Left ventricle myocardium inferior (tissue), 1 donor: ENCODE data around the gene RGS7. TPM values are rescaled to one million over a fixed set of nuclear protein-coding genes. Genes with fewer than 3 reads are reported as not detected.

Experiments used
- DNase-seq: peaks from one replicate; pipeline ENCODE4 v3.0.0-alpha.2; 2020
- H3K27ac ChIP-seq: fragments of 200-600 bp; replicated peaks from 2 replicates; pipeline ENCODE4 v1.8.0; 2021
- H3K27me3 ChIP-seq: fragments of 200-600 bp; 2 replicates; pipeline ENCODE4 v1.8.0; 2021; ENCODE audit warnings: low read depth
- H3K36me3 ChIP-seq: fragments of 200-600 bp; 2 replicates; pipeline ENCODE4 v1.8.0; 2021
- H3K4me1 ChIP-seq: fragments of 200-600 bp; 2 replicates; pipeline ENCODE4 v1.8.0; 2021
- H3K4me3 ChIP-seq: fragments of 200-600 bp; 2 replicates; pipeline ENCODE4 v1.8.0; 2021; ENCODE audit warnings: mild to moderate bottlenecking, moderate library complexity
- H3K9me3 ChIP-seq: fragments of 200-600 bp; replicated peaks from 2 replicates; pipeline ENCODE4 v1.8.0; 2021
- intact Hi-C: fragments of 100-400 bp; cut with micrococcal nuclease; formaldehyde crosslinking; loops from one replicate; pipeline ENCODE4 v1.11.0; 2022
- total RNA-seq: library from RNA; stranded (reverse); fragmentation: NEBNext Ultra II Directional; extraction: Animal tissue kit (Norgen Biotek cat#: 25700); gene quantifications from one replicate; pipeline ENCODE4 v1.2.1, GENCODE V29; 2021
- TF ChIP-seq, protein P1 (sequence below): fragments of 200-600 bp; IDR thresholded peaks from 2 replicates; pipeline ENCODE4 v1.8.0; 2021; ENCODE audit warnings: antibody characterized with exemption, mild to moderate bottlenecking, borderline replicate concordance
- donor health status: DM: no; HTN: yes; CAD: no; lungs with severe emphysema.

Gene RGS7
- total RNA-seq, 1 donor from 2014 or later: not detected

DNA sequence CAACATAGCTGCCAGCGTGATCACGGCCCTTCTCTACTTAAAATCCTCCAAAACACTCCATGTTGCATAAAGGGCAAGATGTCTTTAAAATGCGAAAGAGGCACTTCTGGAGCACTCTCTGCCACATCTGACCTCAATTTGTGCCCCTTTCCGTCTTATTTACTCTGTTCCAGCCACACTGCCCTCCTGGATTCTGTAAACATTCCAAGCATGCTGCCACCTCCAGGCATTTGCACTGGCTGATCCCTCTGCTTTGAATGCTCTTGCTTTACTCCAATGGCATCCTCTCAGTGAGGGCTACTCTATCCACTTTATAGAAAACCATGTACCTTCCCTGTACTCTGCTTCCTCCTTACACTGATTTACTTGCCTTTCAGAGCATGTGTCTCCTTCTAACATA lies 5.3 kb upstream of the RGS7 start:
- TF ChIP-seq, protein P1, sequence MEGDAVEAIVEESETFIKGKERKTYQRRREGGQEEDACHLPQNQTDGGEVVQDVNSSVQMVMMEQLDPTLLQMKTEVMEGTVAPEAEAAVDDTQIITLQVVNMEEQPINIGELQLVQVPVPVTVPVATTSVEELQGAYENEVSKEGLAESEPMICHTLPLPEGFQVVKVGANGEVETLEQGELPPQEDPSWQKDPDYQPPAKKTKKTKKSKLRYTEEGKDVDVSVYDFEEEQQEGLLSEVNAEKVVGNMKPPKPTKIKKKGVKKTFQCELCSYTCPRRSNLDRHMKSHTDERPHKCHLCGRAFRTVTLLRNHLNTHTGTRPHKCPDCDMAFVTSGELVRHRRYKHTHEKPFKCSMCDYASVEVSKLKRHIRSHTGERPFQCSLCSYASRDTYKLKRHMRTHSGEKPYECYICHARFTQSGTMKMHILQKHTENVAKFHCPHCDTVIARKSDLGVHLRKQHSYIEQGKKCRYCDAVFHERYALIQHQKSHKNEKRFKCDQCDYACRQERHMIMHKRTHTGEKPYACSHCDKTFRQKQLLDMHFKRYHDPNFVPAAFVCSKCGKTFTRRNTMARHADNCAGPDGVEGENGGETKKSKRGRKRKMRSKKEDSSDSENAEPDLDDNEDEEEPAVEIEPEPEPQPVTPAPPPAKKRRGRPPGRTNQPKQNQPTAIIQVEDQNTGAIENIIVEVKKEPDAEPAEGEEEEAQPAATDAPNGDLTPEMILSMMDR: no peak
- Histone ChIP-seq H3K27me3 (peaks cover 49% of the 10 kb centered on the region), H3K4me3 (no peak overlapping the region), H3K27ac (no peak overlapping the region), H3K4me1 (no peaks in the 10 kb centered on the region), H3K9me3 (peaks cover 15% of the 10 kb centered on the region), H3K36me3 (no peaks in the 10 kb centered on the region)
- no peak for DNase-seq
- intact Hi-C loops: no loop called here

DNA sequence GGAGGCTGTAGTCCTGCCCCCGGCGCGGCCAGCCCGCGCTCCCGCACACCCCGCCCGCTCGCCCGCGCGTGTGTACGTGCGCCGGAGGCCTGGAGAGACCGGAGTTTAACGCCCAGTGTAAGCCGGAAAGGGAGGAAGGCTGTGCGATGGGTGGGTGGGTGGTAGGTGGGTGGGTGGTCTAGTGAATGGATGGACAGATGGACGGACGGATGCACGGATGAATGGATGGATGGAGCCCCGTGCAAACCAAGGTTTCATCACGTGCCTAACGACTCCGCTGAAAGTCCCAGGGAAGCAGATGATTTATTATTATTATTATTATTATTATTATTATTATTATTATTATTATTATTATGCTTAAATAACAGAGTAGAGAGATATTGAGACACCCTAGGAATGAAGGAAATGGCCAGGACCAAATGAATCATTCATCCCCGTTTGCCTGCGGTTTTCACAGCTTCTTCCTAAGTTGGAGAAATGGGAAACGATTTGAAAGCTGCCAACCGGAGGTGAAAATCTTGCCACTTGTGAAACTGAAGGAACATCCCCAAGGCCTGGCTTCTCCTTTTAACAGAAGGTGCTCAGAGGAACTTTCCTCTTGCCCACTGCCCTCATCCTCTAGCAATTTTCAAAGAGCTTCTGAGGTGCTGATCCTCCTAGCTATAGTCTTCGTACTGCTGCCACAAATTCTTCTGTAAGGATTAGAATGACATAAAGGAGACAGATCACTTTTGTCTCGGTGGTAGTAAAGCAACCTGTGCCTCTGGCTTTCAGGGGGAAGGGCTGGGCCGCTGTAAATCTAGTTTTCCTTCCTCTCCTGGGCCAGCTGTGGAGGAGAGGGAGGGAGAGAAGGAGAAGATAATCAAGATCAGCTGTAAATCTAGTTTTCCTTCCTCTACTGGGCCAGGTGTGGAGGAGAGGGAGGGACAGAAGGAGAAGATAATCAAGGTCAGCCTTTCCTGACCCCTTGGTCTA lies 648 bp upstream of the RGS7 start:
- DNase-seq: no peak
- Histone ChIP-seq H3K4me1 (peaks cover 9% of the 10 kb centered on the region), H3K27me3 (peaks cover 96% of the 10 kb centered on the region), H3K9me3 (no peaks in the 10 kb centered on the region), H3K27ac (no peak overlapping the region), H3K36me3 (no peaks in the 10 kb centered on the region), H3K4me3 (peak overlapping the region; percentile 65)
- intact Hi-C loops: no loop called here
- TF ChIP-seq, protein P1: no peak

DNA sequence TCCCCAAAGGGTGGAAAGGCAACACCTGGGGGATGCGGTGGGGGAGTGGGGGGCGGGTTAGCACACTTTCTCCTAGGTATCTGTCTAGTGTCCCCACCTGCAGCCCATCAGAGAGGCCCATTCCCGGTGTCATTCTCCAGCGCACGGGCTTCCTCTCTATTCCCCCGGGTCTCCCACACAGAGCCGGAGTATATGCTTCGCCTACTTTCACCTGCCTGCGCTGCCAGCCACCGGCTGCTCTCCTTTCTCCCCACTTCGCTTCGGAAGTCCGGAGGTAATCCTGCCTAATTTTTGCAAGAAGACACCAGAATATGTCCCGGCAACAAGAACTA lies 852 bp downstream of the RGS7 start:
- Histone ChIP-seq H3K9me3 (no peaks in the 10 kb centered on the region), H3K27ac (no peak overlapping the region), H3K27me3 (peaks cover 90% of the 10 kb centered on the region), H3K36me3 (no peaks in the 10 kb centered on the region), H3K4me1 (peaks cover 9% of the 10 kb centered on the region), H3K4me3 (peak overlapping the region; percentile 65)
- TF ChIP-seq, protein P1: no peak
- intact Hi-C loops: no loop called here
- DNase-seq: no peak

DNA sequence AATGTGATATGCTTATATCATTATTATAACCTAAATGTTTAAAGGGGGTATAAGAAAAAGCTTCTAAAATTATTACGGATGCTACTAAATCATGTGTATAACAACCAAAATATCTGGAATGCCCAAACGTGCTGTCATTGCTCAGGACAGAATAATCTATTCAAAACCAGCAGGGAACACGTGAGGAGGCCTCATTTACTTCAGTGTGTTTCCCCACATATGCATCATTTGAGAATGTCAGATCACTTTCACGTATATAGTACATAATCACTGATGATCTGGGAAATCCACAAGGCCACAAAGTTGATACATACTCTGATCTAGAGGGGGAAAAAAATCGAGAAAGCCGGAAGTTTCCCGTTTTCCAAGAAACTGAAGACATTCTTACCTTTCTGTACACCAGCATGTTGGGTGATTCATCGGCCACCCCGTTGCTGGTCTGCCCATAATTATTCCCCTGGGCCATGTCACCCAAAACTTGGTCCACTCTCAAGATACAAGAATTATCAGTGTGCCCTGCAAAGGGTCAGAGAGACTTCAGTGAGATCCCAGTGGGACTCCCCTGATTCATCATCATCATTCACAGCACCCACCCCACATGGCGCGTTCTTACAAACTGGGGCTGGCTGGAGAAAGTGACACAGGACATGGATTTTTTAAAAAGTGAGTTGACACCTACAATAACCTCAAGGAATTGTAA lies 1.5 kb downstream of the RGS7 start:
- H3K4me3 ChIP-seq: no peak overlapping the region
- no peak overlapping the region for H3K27ac ChIP-seq
- intact Hi-C loops: no loop called here
- TF ChIP-seq, protein P1: no peak
- DNase-seq: no peak
- no peaks in the 10 kb centered on the region for H3K36me3 ChIP-seq
- no peaks in the 10 kb centered on the region for H3K9me3 ChIP-seq
- peaks cover 85% of the 10 kb centered on the region for H3K27me3 ChIP-seq
- peaks cover 9% of the 10 kb centered on the region for H3K4me1 ChIP-seq

DNA sequence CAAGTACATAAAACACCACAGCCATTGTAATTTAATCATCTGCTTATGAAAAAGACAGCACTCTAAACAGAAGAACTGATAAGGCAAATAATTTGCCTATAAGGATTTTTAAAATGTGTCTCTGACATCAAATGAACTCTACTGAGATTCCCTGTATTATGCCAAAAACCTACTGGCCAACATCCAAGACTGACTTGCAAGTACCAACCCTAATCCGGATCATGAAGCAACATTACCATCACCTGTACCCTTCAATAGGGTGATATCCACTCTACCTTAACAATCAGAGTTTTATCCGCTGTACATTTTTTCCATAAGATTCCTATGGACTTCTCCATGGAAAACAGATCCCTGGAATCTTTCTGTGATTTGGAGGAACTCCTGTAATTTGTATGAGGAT lies 4.6 kb downstream of the RGS7 start:
- H3K9me3 ChIP-seq: no peaks in the 10 kb centered on the region
- DNase-seq: no peak

More for the DNA sequence above, 4.6 kb downstream of the RGS7 start:
- Histone ChIP-seq H3K27me3 (peaks cover 54% of the 10 kb centered on the region), H3K27ac (no peak overlapping the region), H3K36me3 (no peaks in the 10 kb centered on the region), H3K4me3 (no peak overlapping the region), H3K4me1 (peaks cover 9% of the 10 kb centered on the region)
- intact Hi-C loops: no loop called here
- TF ChIP-seq, protein P1: no peak
